HL-60 (cell line): ENCODE results near the gene CNTNAP2. TPM values are rescaled to one million over a fixed set of nuclear protein-coding genes. Genes with fewer than 3 reads are reported as not detected.

Source experiments
- DNase-seq, 2 experiments: peaks; one replicate each; pipeline ENCODE4 v3.0.0-alpha.2; 2010 to 2020; ENCODE audit warnings: low read depth in 1 of 2, low spot score in 1 of 2
- H3K27ac ChIP-seq: fragments of 250-450 bp; sonication (Bioruptor Pico); replicated peaks from 2 replicates; pipeline ENCODE4 v1.5.1; 2020; ENCODE audit warnings: mild to moderate bottlenecking, moderate library complexity
- H3K27me3 ChIP-seq: fragments of 250-450 bp; sonication (Bioruptor Pico); 2 replicates; pipeline ENCODE4 v1.5.1; 2021; ENCODE audit warnings: mild to moderate bottlenecking, moderate library complexity; ENCODE audit not compliant: insufficient read depth, poor library complexity, severe bottlenecking
- H3K4me3 ChIP-seq: replicated peaks from 2 replicates; pipeline ENCODE4 v1.5.1; 2011; ENCODE audit warnings: mild to moderate bottlenecking, control low read depth, low read length; ENCODE audit not compliant: insufficient read depth
- GABPA ChIP-seq: IDR thresholded peaks from 2 replicates; pipeline ENCODE4 v1.6.1; 2012; ENCODE audit warnings: low read depth
- POLR2AphosphoS5 ChIP-seq: IDR thresholded peaks from 2 replicates; pipeline ENCODE4 v1.6.1; 2012; ENCODE audit warnings: low read depth
- REST ChIP-seq: IDR thresholded peaks from 2 replicates; pipeline ENCODE4 v1.6.1; 2012; ENCODE audit warnings: low read depth; ENCODE audit not compliant: insufficient replicate concordance
- SPI1 ChIP-seq: IDR thresholded peaks from 2 replicates; pipeline ENCODE4 v1.6.1; 2012; ENCODE audit warnings: low read depth, mild to moderate bottlenecking, borderline replicate concordance
- microRNA-seq: library from miRNA; unstranded; fragments of <30 nt; microRNA quantifications from one replicate; pipeline ENCODE4, GENCODE V29; 2018
- TF ChIP-seq, protein P1 (sequence below): IDR thresholded peaks from one replicate; pipeline ENCODE4 v1.5.1; 2011; ENCODE audit warnings: low read length, control low read depth, inconsistent platforms; ENCODE audit not compliant: insufficient read depth

The CNTNAP2 gene

GRCh38 chr7:148466120-148466519, 2349.5 kb downstream of the CNTNAP2 start:
- DNase-seq: no peak
- no peak overlapping the region for H3K27ac ChIP-seq
- H3K27me3 ChIP-seq: no peaks in the 10 kb centered on the region
- TF ChIP-seq GABPA: no peak
- no peak for TF ChIP-seq SPI1
- TF ChIP-seq REST: no peak
- TF ChIP-seq POLR2AphosphoS5: no peak
- TF ChIP-seq, protein P1, sequence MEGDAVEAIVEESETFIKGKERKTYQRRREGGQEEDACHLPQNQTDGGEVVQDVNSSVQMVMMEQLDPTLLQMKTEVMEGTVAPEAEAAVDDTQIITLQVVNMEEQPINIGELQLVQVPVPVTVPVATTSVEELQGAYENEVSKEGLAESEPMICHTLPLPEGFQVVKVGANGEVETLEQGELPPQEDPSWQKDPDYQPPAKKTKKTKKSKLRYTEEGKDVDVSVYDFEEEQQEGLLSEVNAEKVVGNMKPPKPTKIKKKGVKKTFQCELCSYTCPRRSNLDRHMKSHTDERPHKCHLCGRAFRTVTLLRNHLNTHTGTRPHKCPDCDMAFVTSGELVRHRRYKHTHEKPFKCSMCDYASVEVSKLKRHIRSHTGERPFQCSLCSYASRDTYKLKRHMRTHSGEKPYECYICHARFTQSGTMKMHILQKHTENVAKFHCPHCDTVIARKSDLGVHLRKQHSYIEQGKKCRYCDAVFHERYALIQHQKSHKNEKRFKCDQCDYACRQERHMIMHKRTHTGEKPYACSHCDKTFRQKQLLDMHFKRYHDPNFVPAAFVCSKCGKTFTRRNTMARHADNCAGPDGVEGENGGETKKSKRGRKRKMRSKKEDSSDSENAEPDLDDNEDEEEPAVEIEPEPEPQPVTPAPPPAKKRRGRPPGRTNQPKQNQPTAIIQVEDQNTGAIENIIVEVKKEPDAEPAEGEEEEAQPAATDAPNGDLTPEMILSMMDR: no peak
- H3K4me3 ChIP-seq: no peak overlapping the region

- TF ChIP-seq GABPA (no peak), SPI1 (no peak), REST (no peak), POLR2AphosphoS5 (no peak)
- TF ChIP-seq, protein P1: no peak
- Histone ChIP-seq H3K27ac (no peak overlapping the region), H3K4me3 (no peak overlapping the region), H3K27me3 (no peaks in the 10 kb centered on the region)
- no peak for DNase-seq
Observed at GRCh38 chr7:148468700-148469098, 2352.1 kb downstream of the CNTNAP2 start.

Small RNAs within 50 kb of the gene (microRNA-seq; reads per million reads assigned to microRNA genes)
- gene MIR548F4: not detected
